HCT116 (cell line): Measurements from ENCODE around the gene FAM163B. TPM values are rescaled to one million over a fixed set of nuclear protein-coding genes. Genes with fewer than 3 reads are reported as not detected.

Source experiments
- ATAC-seq: fragments of 200-7000 bp; cut with Tn5 transposase; 2 replicates; pipeline ENCODE4 v1.9.1; 2020; ENCODE audit warnings: mild to moderate bottlenecking, moderate library complexity
- BruUV-seq: library from RNA; stranded (reverse); fragments of 400-500 nt; replicated peaks from 2 replicates; lab custom pipeline; 2021; lab: Mats Ljungman, UMichigan
- CTCF ChIA-PET: fragments of 300-600 bp; sonication (Branson Sonifier 250); formaldehyde crosslinking; loops from one replicate; lab custom pipeline; 2021; ENCODE audit warnings: antibody characterized with exemption; lab: Charles Lee
- POLR2A ChIA-PET: fragments of 300-600, 350-600 bp; sonication (Branson Sonifier 250); formaldehyde crosslinking; loops from one replicate; lab custom pipeline; 2021; ENCODE audit warnings: antibody characterized with exemption; lab: Charles Lee
- RAD21 ChIA-PET, 2 experiments: fragments of 300-600 bp; sonication (Branson Sonifier 250); formaldehyde crosslinking; loops; one replicate each; lab custom pipeline; 2023; ENCODE audit warnings: low total read pairs in 2 of 2; ENCODE audit not compliant: uncharacterized antibody in 2 of 2, unreplicated experiment in 2 of 2, low non-redundant PET in 1 of 2; lab: Charles Lee
- DNase-seq: peaks from one replicate; pipeline ENCODE4 v3.0.0-alpha.2; 2010; ENCODE audit warnings: low read depth, low spot score
- H2AFZ ChIP-seq: fragments of 200-600 bp; shearing (Covaris generic), sonication (generic); 2 replicates; pipeline ENCODE4 v1.6.1; 2017; ENCODE audit warnings: low read depth, mixed run types, mixed read lengths, antibody characterized with exemption, low read length; ENCODE audit not compliant: poor library complexity, severe bottlenecking
- H3K27ac ChIP-seq: 2 replicates; pipeline ENCODE4 v1.5.1; 2012; ENCODE audit warnings: low read depth, low read length
- H3K27me3 ChIP-seq: fragments of 200-600 bp; sonication (generic); 2 replicates; pipeline ENCODE4 v1.6.1; 2016; ENCODE audit warnings: mixed run types, low read length, mixed read lengths; ENCODE audit not compliant: insufficient read depth
- H3K36me3 ChIP-seq, 2 experiments: fragments of 200-500 bp in 1 of 2; fragments of 200-600 bp in 1 of 2; sonication (Bioruptor generic) in 1 of 2; sonication (generic) in 1 of 2; 2 replicates each; pipeline versions ENCODE4 v1.5.1 to v1.6.1; 2014 to 2016; ENCODE audit warnings: low read length in 2 of 2, inconsistent platforms in 1 of 2, mixed read lengths in 1 of 2, mixed run types in 1 of 2; ENCODE audit not compliant: insufficient read depth in 2 of 2, control insufficient read depth in 1 of 2
- H3K4me1 ChIP-seq, 2 experiments: fragments of 200-600 bp in 1 of 2; sonication (generic) in 1 of 2; 2 replicates each; pipeline versions ENCODE4 v1.5.1 to v1.6.1; 2012 to 2017; ENCODE audit warnings: low read length in 2 of 2, inconsistent platforms in 1 of 2, mild to moderate bottlenecking in 1 of 2, mixed read lengths in 1 of 2, mixed run types in 1 of 2, moderate library complexity in 1 of 2; ENCODE audit not compliant: insufficient read depth in 2 of 2, control insufficient read depth in 1 of 2
- H3K4me2 ChIP-seq: fragments of 200-600 bp; sonication (generic); 2 replicates; pipeline ENCODE4 v1.6.1; 2017; ENCODE audit warnings: mixed run types, low read length, mixed read lengths
- H3K4me3 ChIP-seq, 2 experiments: fragments of 200-600 bp in 1 of 2; sonication (generic) in 1 of 2; replicated peaks in 1 of 2; 2 replicates each; pipeline ENCODE4 v1.5.1; 2011 to 2016; ENCODE audit warnings: low read length in 2 of 2, control low read depth in 1 of 2, low read depth in 1 of 2, mild to moderate bottlenecking in 1 of 2, mixed read lengths in 1 of 2, mixed run types in 1 of 2
- H3K79me2 ChIP-seq: fragments of 200-600 bp; sonication (generic); 2 replicates; pipeline ENCODE4 v1.6.1; 2017; ENCODE audit warnings: mild to moderate bottlenecking, mixed run types, low read length, moderate library complexity, mixed read lengths; ENCODE audit not compliant: insufficient read depth
- H3K9ac ChIP-seq: fragments of 200-600 bp; sonication (generic); 2 replicates; pipeline ENCODE4 v1.6.1; 2016; ENCODE audit warnings: low read length, mixed read lengths
- H3K9me2 ChIP-seq: fragments of 200-600 bp; sonication (generic), shearing (Covaris generic); 2 replicates; pipeline ENCODE4 v1.6.1; 2017; ENCODE audit warnings: mixed run types, mild to moderate bottlenecking, moderate library complexity; ENCODE audit not compliant: insufficient read depth
- H3K9me3 ChIP-seq, 2 experiments: fragments of 200-500 bp in 1 of 2; fragments of 200-600 bp in 1 of 2; sonication (Bioruptor generic) in 1 of 2; sonication (generic) in 1 of 2; 2 replicates each; pipeline ENCODE4 v1.6.1; 2014 to 2017; ENCODE audit warnings: low read length in 2 of 2, mixed read lengths in 2 of 2, inconsistent platforms in 1 of 2, low read depth in 1 of 2, mild to moderate bottlenecking in 1 of 2, mixed run types in 1 of 2, moderate library complexity in 1 of 2; ENCODE audit not compliant: control insufficient read depth in 1 of 2, insufficient read depth in 1 of 2
- H4K20me1 ChIP-seq: fragments of 200-600 bp; sonication (generic), shearing (Covaris generic); 2 replicates; pipeline ENCODE4 v1.6.1; 2017; ENCODE audit warnings: mixed run types, mild to moderate bottlenecking, moderate library complexity; ENCODE audit not compliant: insufficient read depth
- ATF3 ChIP-seq: IDR thresholded peaks from 2 replicates; pipeline ENCODE4 v1.6.1; 2012
- EGR1 ChIP-seq: IDR thresholded peaks from 2 replicates; pipeline ENCODE4 v1.6.1; 2012; ENCODE audit warnings: low read depth
- ELF1 ChIP-seq: IDR thresholded peaks from 2 replicates; pipeline ENCODE4 v1.6.1; 2012; ENCODE audit warnings: low read depth, borderline replicate concordance
- EZH2 ChIP-seq: fragments of 200-600 bp; sonication (generic); IDR thresholded peaks from 2 replicates; pipeline ENCODE4 v1.6.1; 2017; ENCODE audit warnings: antibody characterized with exemption, mixed run types
- EZH2phosphoT487 ChIP-seq: fragments of 200-600 bp; IDR thresholded peaks from 2 replicates; pipeline ENCODE4 v1.6.1; 2018; ENCODE audit warnings: antibody characterized with exemption, borderline replicate concordance
- FOSL1 ChIP-seq: IDR thresholded peaks from 2 replicates; pipeline ENCODE4 v1.6.1; 2012; ENCODE audit warnings: low read depth
- JUND ChIP-seq: IDR thresholded peaks from 2 replicates; pipeline ENCODE4 v1.6.1; 2012
- POLR2A ChIP-seq: IDR thresholded peaks from 2 replicates; pipeline ENCODE4 v1.7.0; 2011; ENCODE audit warnings: borderline replicate concordance; ENCODE audit not compliant: insufficient read depth, insufficient read length; ENCODE audit errors: extremely low read depth
- RAD21 ChIP-seq: IDR thresholded peaks from 2 replicates; pipeline ENCODE4 v1.6.1; 2012; ENCODE audit warnings: low read depth, mild to moderate bottlenecking
- SIN3A ChIP-seq: IDR thresholded peaks from 2 replicates; pipeline ENCODE4 v1.6.1; 2012; ENCODE audit warnings: low read depth
- TCF7L2 ChIP-seq: IDR thresholded peaks from 2 replicates; pipeline ENCODE4 v1.7.0; 2011; ENCODE audit warnings: borderline replicate concordance, inconsistent platforms; ENCODE audit not compliant: insufficient read depth, insufficient read length; ENCODE audit errors: extremely low read depth
- ZFX ChIP-seq: fragments of 450-650 bp; IDR thresholded peaks from 2 replicates; pipeline ENCODE4 v1.6.1; 2017
- ZNF274 ChIP-seq: fragments of 200-500 bp; sonication (Bioruptor generic); IDR thresholded peaks from 2 replicates; pipeline ENCODE4 v1.6.1; 2014; ENCODE audit warnings: mild to moderate bottlenecking, low read depth, low read length, inconsistent platforms
- intact Hi-C: fragments of 100-400 bp; cut with micrococcal nuclease; formaldehyde crosslinking; loops from 2 replicates; pipeline ENCODE4 v1.10.0; 2022
- total RNA-seq: library from RNA; stranded (reverse); gene quantifications from one replicate; pipeline ENCODE4 v1.2.1, GENCODE V29; 2021; ENCODE audit not compliant: unreplicated experiment
- TF ChIP-seq, protein P1 (sequence below): IDR thresholded peaks from 2 replicates; pipeline ENCODE4 v1.6.1; 2012
- TF ChIP-seq, protein P2 (sequence below), 3 experiments: fragments of 200-600 bp in 1 of 3; sonication (generic) in 1 of 3; IDR thresholded peaks in 2 of 3; conservative IDR thresholded peaks in 1 of 3; 2 replicates each; pipeline ENCODE4 v1.5.1; 2012 to 2017; ENCODE audit warnings: low read depth in 2 of 3, low read length in 2 of 3, antibody characterized with exemption in 1 of 3, borderline replicate concordance in 1 of 3, control low read depth in 1 of 3, mild to moderate bottlenecking in 1 of 3, mixed read lengths in 1 of 3, mixed run types in 1 of 3, moderate library complexity in 1 of 3; ENCODE audit not compliant: insufficient read depth in 1 of 3
- TF ChIP-seq, protein P3 (sequence below): IDR thresholded peaks from 2 replicates; pipeline ENCODE4 v1.6.1; 2011; ENCODE audit warnings: mild to moderate bottlenecking, low read length, moderate library complexity; ENCODE audit not compliant: insufficient replicate concordance; ENCODE audit errors: extremely low read depth

The FAM163B gene
- total RNA-seq, 1 experiment from 2014 or later = not detected

GRCh38 chr9:133606708-133607025 is 2.5 kb downstream of the FAM163B start:
- Histone ChIP-seq H3K79me2 (no peaks in the 10 kb centered on the region), H2AFZ (no peak overlapping the region), H3K9me2 (no peaks in the 10 kb centered on the region), H3K9me3 (no peaks in the 10 kb centered on the region), H3K27ac (no peak overlapping the region), H3K9ac (no peak overlapping the region), H3K36me3 (no peaks in the 10 kb centered on the region), H3K4me1 (no peaks in the 10 kb centered on the region), H3K27me3 (peaks cover 41% of the 10 kb centered on the region), H3K4me2 (no peak overlapping the region), H4K20me1 (no peaks in the 10 kb centered on the region), H3K4me3 (no peak overlapping the region)
- no TSS peak for BruUV-seq
- no peak for ATAC-seq
- TF ChIP-seq SIN3A (no peak), FOSL1 (no peak), EZH2phosphoT487 (no peak), JUND (no peak), POLR2A (no peak), ATF3 (no peak)
- POLR2A ChIA-PET = no interaction called here
- CTCF ChIA-PET = no interaction called here
- DNase-seq = no peak
- intact Hi-C loops = no loop called here
- RAD21 ChIA-PET = no interaction called here

- no peak for ATAC-seq
- no TSS peak for BruUV-seq
- H3K9me3 ChIP-seq = no peaks in the 10 kb centered on the region
- no peak overlapping the region for H3K27ac ChIP-seq
- H3K9me2 ChIP-seq = no peaks in the 10 kb centered on the region
- intact Hi-C loops = no loop called here
- no peak overlapping the region for H3K4me3 ChIP-seq
- POLR2A ChIA-PET = no interaction called here
- H3K4me2 ChIP-seq = no peak overlapping the region
- H2AFZ ChIP-seq = no peak overlapping the region
- CTCF ChIA-PET = no interaction called here
- no peaks in the 10 kb centered on the region for H4K20me1 ChIP-seq
- RAD21 ChIA-PET = no interaction called here
- H3K36me3 ChIP-seq = no peaks in the 10 kb centered on the region
- peaks cover 36% of the 10 kb centered on the region for H3K27me3 ChIP-seq
- H3K4me1 ChIP-seq = no peaks in the 10 kb centered on the region
- H3K9ac ChIP-seq = no peak overlapping the region
- no peaks in the 10 kb centered on the region for H3K79me2 ChIP-seq
- no peak for DNase-seq
- TF ChIP-seq EGR1 (no peak), ZNF274 (no peak), ELF1 (no peak), TCF7L2 (no peak), EZH2 (no peak), SIN3A (no peak), ZFX (no peak), FOSL1 (no peak), RAD21 (no peak)
- TF ChIP-seq, protein P1, sequence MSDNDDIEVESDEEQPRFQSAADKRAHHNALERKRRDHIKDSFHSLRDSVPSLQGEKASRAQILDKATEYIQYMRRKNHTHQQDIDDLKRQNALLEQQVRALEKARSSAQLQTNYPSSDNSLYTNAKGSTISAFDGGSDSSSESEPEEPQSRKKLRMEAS = no peak
- TF ChIP-seq, protein P2, sequence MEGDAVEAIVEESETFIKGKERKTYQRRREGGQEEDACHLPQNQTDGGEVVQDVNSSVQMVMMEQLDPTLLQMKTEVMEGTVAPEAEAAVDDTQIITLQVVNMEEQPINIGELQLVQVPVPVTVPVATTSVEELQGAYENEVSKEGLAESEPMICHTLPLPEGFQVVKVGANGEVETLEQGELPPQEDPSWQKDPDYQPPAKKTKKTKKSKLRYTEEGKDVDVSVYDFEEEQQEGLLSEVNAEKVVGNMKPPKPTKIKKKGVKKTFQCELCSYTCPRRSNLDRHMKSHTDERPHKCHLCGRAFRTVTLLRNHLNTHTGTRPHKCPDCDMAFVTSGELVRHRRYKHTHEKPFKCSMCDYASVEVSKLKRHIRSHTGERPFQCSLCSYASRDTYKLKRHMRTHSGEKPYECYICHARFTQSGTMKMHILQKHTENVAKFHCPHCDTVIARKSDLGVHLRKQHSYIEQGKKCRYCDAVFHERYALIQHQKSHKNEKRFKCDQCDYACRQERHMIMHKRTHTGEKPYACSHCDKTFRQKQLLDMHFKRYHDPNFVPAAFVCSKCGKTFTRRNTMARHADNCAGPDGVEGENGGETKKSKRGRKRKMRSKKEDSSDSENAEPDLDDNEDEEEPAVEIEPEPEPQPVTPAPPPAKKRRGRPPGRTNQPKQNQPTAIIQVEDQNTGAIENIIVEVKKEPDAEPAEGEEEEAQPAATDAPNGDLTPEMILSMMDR (IDR thresholded peaks at IDR 0.05 in 2 of 3, conservative IDR thresholded peaks at IDR 0.05 in 1 of 3; ENCODE audit: borderline replicate concordance in 1 of 3, insufficient read depth in 1 of 3, low read depth in 2 of 3, low read length in 2 of 3) = no peak
- TF ChIP-seq, protein P3, sequence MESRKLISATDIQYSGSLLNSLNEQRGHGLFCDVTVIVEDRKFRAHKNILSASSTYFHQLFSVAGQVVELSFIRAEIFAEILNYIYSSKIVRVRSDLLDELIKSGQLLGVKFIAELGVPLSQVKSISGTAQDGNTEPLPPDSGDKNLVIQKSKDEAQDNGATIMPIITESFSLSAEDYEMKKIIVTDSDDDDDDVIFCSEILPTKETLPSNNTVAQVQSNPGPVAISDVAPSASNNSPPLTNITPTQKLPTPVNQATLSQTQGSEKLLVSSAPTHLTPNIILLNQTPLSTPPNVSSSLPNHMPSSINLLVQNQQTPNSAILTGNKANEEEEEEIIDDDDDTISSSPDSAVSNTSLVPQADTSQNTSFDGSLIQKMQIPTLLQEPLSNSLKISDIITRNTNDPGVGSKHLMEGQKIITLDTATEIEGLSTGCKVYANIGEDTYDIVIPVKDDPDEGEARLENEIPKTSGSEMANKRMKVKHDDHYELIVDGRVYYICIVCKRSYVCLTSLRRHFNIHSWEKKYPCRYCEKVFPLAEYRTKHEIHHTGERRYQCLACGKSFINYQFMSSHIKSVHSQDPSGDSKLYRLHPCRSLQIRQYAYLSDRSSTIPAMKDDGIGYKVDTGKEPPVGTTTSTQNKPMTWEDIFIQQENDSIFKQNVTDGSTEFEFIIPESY = no peak
These were observed 3.1 kb downstream of the FAM163B start for GRCh38 chr9:133605856-133606707.
